GM19193 (cell line): ENCODE results near the gene BLZF1.

Experiments
- POLR2A ChIP-seq: IDR thresholded peaks from 4 replicates; pipeline ENCODE4 v1.6.1; 2011; ENCODE audit not compliant: insufficient read depth, insufficient read length; ENCODE audit errors: extremely low read depth

BLZF1 gene

GRCh38 chr1:169367686-169368405 is at the start of gene BLZF1, which contains the start of gene NME7:
Gene BLZF1 (plus strand): TSS chr1:169368195. CDS start chr1:169369523, 1,328 bp downstream.
Gene NME7 (minus strand): TSS chr1:169367797. CDS start chr1:169367710, 87 bp downstream.
- TF ChIP-seq POLR2A = peak; percentile 44

DNA sequence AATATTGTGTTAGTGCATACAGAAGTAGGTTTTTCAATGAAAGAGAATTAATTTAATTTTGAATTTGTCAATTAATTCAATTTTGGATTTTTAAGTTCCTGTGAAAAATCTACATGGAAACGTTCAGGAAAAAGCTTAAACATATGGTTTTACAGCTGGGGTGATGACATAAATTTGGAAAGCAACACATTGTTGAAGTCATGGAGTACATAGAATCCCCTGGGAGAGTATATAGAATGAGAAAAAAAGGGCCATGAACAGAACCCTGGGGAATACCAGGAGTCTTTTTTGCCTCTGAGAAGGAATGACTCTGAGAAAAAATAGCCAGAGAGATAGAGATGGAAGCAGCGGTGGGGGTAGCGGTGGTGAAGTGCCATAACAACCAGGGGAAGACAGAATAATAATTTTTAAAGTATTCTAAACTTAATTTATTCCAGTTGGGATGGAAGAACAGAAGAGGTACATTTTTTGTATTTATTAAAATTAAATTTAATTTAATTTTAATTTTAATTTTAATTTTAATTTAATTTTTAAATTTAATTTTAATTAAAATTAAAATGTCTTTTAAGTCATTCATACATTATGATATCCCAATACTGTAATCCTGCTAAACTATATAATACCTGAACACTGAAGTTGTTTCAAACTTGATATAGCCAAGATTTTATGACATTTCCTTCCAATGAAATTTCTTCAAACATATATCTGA is 49.3 kb upstream of the BLZF1 start:
- TF ChIP-seq POLR2A = no peak

DNA sequence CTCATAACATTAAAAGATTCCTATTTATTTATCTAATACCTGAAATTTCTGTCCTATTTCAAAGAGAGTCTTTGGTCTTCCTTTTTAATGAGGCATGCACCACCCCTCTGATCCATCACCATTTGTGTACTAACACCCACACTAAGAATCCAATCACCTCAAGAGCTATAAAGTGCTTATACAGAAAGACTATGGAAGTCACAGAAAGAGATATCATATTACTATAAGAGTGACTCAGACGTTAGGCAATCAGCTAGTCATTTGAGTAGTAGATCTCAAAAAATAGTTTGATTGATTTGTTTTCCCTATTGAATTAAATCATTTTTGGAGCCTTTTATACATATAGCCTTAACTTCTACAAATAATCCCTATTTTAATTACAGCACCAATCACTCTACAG is 46.5 kb upstream of the BLZF1 start:
- no peak for TF ChIP-seq POLR2A

GRCh38 chr1:169322138-169322537 is 45.9 kb upstream of the BLZF1 start:
- TF ChIP-seq POLR2A = no peak

DNA sequence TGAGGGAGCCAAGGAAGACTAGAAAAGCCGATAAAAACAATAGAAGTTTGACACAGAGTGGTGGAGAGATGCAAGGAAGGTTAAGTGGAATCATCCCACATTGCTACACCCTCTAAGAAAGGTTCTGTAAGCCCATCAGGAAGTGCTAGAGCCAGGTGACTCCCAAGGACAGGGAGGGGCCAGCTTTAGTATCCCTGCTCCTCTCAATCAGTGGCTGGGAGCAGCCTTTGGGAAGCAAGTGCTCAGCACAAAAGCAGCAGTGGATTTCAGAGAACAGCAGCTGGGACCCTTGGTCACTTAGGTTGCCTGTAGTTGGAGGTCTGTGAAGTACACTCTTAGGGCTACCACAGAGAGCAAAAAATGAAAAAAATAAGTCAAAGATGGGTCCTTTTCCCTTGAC is 42.9 kb upstream of the BLZF1 start:
- no peak for TF ChIP-seq POLR2A

DNA sequence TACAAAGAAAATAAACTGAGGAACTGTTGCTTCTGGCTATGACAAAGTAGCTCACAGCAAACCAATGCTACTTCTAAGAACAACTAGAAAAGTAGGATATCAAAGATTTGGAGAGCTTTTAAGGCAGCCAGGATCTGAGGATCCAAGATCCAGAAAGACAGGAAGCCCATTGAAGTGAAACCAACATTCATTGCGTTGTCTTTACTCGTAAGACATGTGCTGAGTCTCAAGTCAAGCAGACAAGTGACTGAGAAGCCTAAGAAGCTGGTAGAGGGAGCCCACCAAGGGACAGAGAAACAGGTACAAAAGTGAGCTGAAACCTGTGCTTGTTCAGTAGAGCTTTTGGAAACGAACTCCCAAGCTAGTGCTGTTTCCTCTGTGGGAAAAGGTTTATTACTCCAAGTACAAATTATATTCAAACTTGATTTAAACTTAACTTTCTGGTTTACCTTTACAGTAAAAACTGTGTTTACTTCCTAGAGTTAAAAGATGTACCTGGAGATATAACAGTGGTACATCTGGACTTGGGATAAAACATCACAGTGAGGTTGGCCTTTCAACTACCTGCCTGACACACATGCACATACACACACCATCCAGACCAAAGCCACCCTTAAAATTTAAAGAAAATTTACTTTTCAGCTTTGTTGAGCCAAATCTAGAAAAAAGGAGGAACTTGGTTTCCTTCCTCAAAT is 41.6 kb upstream of the BLZF1 start:
- no peak for TF ChIP-seq POLR2A

DNA sequence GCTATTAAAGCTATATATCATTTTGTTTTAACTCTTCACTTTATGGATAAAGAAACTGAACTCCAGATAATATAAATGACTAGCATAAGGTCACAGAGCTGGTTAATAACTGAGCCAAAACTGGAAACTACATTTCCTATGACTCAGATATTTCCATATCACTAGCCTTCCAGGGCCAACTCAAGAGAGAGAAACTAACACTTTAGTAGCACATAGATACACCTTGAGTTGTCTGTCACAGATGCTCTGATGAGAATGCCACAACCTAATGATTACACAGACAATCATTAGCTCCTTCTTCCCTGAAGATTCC is 41.1 kb upstream of the BLZF1 start:
- TF ChIP-seq POLR2A = no peak

GRCh38 chr1:169327875-169328274 is 40.1 kb upstream of the BLZF1 start:
- TF ChIP-seq POLR2A = no peak

DNA sequence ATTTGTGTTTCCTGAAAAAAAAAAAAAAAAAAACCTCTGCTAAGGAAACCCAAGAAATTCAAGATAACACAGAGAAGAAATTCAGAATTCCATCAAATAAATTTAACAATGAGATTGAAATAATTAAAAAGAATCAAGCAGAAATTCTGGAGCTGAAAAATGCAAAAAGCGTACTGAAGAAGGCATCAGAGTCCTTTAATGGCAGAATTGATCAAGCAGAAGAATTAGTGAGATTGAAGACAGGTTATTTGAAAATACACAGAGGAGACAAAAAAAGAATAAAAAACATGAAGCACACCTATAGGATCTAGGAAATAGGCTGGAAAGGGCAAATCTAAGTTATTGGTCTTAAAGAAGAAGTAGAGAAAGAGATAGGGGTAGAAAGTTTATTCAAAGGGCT is 38.6 kb upstream of the BLZF1 start:
- TF ChIP-seq POLR2A = no peak

GRCh38 chr1:169330927-169331326 is 37.1 kb upstream of the BLZF1 start:
- no peak for TF ChIP-seq POLR2A

- TF ChIP-seq POLR2A = no peak
Measured at GRCh38 chr1:169338617-169339016, 29.4 kb upstream of the BLZF1 start.

- no peak for TF ChIP-seq POLR2A
Measured at GRCh38 chr1:169339773-169340172, 28.2 kb upstream of the BLZF1 start.

GRCh38 chr1:169340882-169341281 is 27.1 kb upstream of the BLZF1 start:
- no peak for TF ChIP-seq POLR2A

GRCh38 chr1:169345511-169345910 is 22.5 kb upstream of the BLZF1 start:
- no peak for TF ChIP-seq POLR2A

DNA sequence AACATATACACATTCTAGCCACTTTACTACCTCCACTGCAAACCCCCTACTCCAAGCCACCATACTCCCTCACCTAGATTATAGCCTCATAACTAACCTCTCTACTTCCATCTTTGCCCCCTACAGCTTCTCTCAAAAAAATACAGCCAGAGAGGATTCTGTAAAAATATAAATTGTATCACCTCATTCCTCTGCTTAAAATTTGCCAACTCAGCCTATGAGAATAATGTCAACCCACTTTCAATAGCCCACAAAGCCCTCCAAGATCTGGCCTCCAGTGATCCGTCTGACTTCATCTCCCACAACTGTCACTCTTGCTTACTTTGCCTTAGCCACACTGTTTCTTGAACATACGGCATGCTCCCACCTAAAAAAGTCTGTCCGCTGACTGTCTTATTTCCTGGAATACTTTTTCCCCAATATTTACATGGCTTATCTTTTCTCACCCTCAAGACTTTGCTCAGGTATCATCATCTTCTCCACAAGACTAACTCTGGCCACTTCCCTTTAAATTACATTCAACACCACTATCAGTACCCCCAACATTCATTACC is 21.9 kb upstream of the BLZF1 start:
- no peak for TF ChIP-seq POLR2A
